Subcutaneous adipose tissue (tissue), 4 donors: ENCODE data around the gene PACSIN2. TPM values are rescaled to one million over a fixed set of nuclear protein-coding genes. Genes with fewer than 3 reads are reported as not detected.

Experiments used
- CTCF ChIP-seq: fragments of 450-650 bp; IDR thresholded peaks from one replicate; pipeline ENCODE4 v1.5.1; 2016; ENCODE audit warnings: low read depth, mild to moderate bottlenecking, control low read depth, antibody characterized with exemption, moderate library complexity
- total RNA-seq, 4 donors: library from RNA; depleted of rRNA; stranded (reverse); fragments of >200 nt; gene quantifications; one replicate each; pipeline ENCODE4 v1.1.0, GENCODE V29; 2016

PACSIN2 gene
- total RNA-seq, 4 donors from 2014 or later: 36.5 to 45.8 (median 39.9) TPM

- TF ChIP-seq CTCF: no peak
These were observed 10.4 kb downstream of the PACSIN2 start for GRCh38 chr22:43004362-43005035.

GRCh38 chr22:43002202-43002586 is 12.8 kb downstream of the PACSIN2 start:
- no peak for TF ChIP-seq CTCF

GRCh38 chr22:43001271-43002201 is 13.4 kb downstream of the PACSIN2 start:
- no peak for TF ChIP-seq CTCF

GRCh38 chr22:43000441-43001175 is 14.3 kb downstream of the PACSIN2 start:
- TF ChIP-seq CTCF: no peak

- TF ChIP-seq CTCF: no peak
These were observed 17.3 kb downstream of the PACSIN2 start for GRCh38 chr22:42997582-42998090.

GRCh38 chr22:42996646-42997365 is 18.1 kb downstream of the PACSIN2 start:
- TF ChIP-seq CTCF: no peak
